HepG2 (cell line): ENCODE measurements around the gene ZDHHC19.

Source experiments
- ETV6 ChIP-seq: sonication (generic); formaldehyde crosslinking; conservative IDR thresholded peaks from 2 replicates; pipeline ENCODE4 v1.4.0; 2020; ENCODE audit warnings: missing genetic modification reagents
- POLR2A ChIP-seq, 2 experiments: IDR thresholded peaks; 2 replicates each; pipeline ENCODE4 v1.6.1; 2011; ENCODE audit warnings: low read depth in 2 of 2, low read length in 2 of 2, mild to moderate bottlenecking in 1 of 2, moderate library complexity in 1 of 2; ENCODE audit not compliant: insufficient read depth in 1 of 2
- SETDB1 ChIP-seq: sonication (generic); formaldehyde crosslinking; IDR thresholded peaks from 2 replicates; pipeline ENCODE4 v1.5.1; 2020; ENCODE audit warnings: missing genetic modification reagents, mild to moderate bottlenecking, borderline replicate concordance
- ZSCAN20 ChIP-seq: sonication (generic); formaldehyde crosslinking; IDR thresholded peaks from 2 replicates; pipeline ENCODE4 v1.4.0; 2020; ENCODE audit warnings: missing genetic modification reagents, mild to moderate bottlenecking, borderline replicate concordance
- TF ChIP-seq, protein P1 (sequence below): sonication (generic); formaldehyde crosslinking; IDR thresholded peaks from 2 replicates; pipeline ENCODE4 v1.5.0; 2020; ENCODE audit warnings: mild to moderate bottlenecking, missing genetic modification reagents, moderate library complexity

- no peak for TF ChIP-seq ETV6
- peak in 1 of 2 experiments; percentile 21; a peak in 1 of 4 replicates for TF ChIP-seq POLR2A (IDR thresholded peaks at IDR 0.05; ENCODE audit: insufficient read depth in 1 of 2, low read depth in 2 of 2, low read length in 2 of 2)
- TF ChIP-seq, protein P1, sequence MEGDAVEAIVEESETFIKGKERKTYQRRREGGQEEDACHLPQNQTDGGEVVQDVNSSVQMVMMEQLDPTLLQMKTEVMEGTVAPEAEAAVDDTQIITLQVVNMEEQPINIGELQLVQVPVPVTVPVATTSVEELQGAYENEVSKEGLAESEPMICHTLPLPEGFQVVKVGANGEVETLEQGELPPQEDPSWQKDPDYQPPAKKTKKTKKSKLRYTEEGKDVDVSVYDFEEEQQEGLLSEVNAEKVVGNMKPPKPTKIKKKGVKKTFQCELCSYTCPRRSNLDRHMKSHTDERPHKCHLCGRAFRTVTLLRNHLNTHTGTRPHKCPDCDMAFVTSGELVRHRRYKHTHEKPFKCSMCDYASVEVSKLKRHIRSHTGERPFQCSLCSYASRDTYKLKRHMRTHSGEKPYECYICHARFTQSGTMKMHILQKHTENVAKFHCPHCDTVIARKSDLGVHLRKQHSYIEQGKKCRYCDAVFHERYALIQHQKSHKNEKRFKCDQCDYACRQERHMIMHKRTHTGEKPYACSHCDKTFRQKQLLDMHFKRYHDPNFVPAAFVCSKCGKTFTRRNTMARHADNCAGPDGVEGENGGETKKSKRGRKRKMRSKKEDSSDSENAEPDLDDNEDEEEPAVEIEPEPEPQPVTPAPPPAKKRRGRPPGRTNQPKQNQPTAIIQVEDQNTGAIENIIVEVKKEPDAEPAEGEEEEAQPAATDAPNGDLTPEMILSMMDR (CRISPR knock-in tag) = no peak
- no peak for TF ChIP-seq ZSCAN20 (CRISPR knock-in tag)
- no peak for TF ChIP-seq SETDB1 (CRISPR knock-in tag)
Observed at GRCh38 chr3:196232154-196232881, 21.1 kb upstream of the ZDHHC19 start.
